K562 treated with DMSO at 1 percent for 48 hours (cell line): Measurements from ENCODE around the gene ST6GALNAC4. TPM values are rescaled to one million over a fixed set of nuclear protein-coding genes. Genes with fewer than 3 reads are reported as not detected.

ENCODE experiments used
- total RNA-seq: library from RNA; unstranded; fragments of 300-600 nt; gene quantifications from 2 replicates; pipeline ENCODE4 v1.2.3, GENCODE V29; 2022; ENCODE audit warnings: low replicate concordance; ENCODE audit errors: extremely low read depth

The ST6GALNAC4 gene
- total RNA-seq = not detected in 2 replicates

GRCh38 chr9:127916720-127917581 is at the start of gene ST6GALNAC4:
TSS of gene ST6GALNAC4 (minus strand) at chr9:127917041. CDS start at chr9:127916419, 622 bp downstream.

DNA sequence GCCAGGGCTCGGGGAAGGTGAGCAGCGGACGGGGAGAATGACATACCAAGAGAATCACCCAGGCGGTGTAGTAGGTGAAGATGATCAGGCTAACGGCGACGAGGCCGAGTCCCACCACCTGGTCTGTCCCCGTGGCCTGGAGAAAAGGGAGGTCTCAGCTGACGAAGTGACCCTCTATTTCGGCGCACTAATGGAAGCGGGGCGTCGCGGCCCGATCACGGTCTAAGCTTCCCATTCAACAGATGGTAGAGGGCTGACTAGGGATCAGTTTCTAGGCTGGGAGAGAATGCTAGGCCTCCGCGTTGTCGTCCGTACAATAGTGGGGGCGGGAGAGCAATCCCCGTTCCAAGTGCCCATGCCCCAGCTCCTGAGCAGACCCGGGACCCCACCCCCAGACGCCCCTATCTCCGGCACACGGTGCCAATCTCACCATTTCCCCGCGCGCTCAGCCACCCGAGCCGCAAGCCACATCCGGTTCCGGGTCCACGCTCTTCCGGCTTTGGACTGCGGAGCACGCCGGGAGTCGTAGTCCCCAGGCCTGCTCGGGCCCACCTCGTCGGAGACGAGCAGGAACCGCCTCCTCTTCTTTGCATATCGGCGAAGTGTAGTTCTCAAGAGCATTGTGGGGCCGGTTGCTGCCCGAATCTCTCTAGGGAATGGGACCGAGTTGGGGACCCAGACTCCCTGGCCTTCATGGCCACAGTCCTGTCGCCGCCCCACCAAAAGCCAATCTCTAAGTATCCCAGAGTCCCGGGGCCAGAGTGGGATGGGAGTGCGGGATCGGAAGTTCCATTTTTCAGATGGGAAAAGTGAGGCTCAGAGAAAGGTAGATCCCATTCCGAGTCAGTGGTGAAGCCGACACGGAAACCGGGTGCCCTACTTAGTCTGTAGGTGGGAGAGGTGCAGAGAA is 20.8 kb upstream of the ST6GALNAC4 start, which contains the start of gene DPM2:
DPM2 (minus strand) TSS at position 467 of the 910 bp plus-strand sequence; CDS start at position 433, 34 bp downstream.

DNA sequence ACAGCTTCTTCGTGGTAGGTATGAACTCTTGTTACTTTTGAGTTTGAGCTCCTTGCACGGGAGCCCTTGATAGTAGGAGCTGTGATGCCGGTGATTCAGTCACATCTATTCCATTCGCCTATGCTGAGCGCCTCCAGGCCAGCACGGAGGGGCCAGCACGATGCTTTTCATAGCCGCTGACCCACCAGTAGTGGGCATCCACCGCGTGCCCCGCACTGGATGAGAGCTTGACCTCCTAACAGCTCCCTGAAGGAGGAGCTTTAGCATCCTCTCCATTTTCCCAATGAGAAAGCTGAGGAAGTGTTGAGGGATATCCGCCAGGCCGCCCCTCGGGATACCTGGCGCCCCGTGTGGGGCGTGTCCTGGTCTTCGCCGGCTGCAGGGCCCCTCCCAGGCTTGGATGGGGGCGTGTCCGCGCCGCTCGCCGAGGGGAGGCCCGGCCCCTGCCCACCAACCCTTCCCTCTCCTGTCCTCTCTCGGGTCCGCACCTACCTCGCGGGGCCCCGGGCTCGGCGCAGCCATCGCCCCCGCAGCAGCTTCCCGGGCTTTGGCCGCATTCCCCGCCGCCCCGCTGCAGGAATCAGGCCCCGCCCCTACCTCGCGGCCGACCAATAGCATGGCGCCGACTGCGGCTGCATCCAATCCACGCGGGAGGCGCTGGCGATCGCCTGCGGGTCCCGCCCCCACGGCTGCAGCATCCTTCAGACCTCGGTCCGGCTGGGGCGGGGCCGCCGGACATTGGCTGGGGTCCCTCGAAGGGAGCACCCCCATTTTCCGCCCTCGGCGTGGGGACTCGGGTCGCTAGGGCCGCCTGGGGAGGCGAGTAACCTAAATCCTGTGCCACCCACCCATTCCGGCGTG is 13.6 kb upstream of the ST6GALNAC4 start, which contains the start of gene PIP5KL1:
PIP5KL1 (minus strand) TSS at position 547 of the 861 bp plus-strand sequence; CDS start at position 522, 25 bp downstream.

DNA sequence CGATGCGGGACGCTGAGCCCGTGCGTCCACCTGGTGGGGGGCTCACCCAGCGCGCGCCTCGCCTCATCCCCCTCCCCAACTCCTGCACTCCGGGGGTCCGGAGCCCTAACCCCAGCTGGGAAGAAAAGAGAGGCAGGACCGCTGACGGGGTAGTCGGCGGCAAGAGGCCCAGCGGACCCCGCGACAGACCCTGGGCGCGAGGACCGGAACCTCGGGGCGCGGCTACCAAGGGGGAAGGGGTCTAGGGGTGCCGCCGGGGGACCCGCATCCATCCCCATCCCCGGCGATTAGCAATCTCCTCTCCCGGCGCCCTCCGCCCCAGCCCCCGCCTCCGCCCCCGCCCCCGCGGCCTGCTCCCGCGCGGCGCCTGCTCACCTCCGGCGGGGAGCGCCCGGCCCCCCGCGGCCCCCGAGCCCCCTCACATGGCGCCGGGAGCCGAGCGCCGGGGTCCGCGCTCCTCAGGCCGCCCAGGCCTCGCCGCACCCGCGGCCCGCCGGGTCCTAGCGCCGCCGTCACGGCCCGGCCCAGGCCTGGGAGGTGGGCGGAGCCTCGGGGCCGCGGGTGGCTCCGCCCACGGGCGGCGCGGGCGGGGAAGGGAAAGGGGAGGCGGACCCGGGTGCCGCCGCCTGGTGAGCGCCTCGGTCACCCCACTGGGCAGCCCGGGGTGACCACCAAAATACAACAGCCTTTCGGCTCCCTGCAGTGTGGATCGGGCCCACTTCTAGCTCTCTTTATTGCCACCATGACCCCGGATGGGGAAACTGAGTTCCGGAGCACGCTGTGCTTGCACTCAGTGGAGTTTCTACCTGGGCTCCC is 17.5 kb downstream of the ST6GALNAC4 start, which contains the start of gene ST6GALNAC6:
ST6GALNAC6 (minus strand) TSS at position 476 of the 816 bp plus-strand sequence. CDS start 1,622 bp downstream, outside the sequence.

GRCh38 chr9:127877566-127877998 is 39.3 kb downstream of the ST6GALNAC4 start, which contains the start of gene AK1:
TSS of gene AK1 (minus strand) at chr9:127877675. CDS start at chr9:127874617, 3,058 bp downstream.

Other genes starting within 250 kb of the ST6GALNAC4 start
- gene CFAP157, start 210.1 kb downstream of the ST6GALNAC4 start, total RNA-seq = not detected in 2 replicates
- not detected in 2 replicates for gene PTRH1, start 201.4 kb downstream of the ST6GALNAC4 start, total RNA-seq
- gene TTC16, start 201.0 kb downstream of the ST6GALNAC4 start, total RNA-seq = not detected in 2 replicates
- gene TOR2A, start 181.7 kb downstream of the ST6GALNAC4 start, total RNA-seq = not detected in 2 replicates
- not detected in 2 replicates for gene SH2D3C, start 138.4 kb downstream of the ST6GALNAC4 start, total RNA-seq
- not detected in 2 replicates for gene CDK9, start 131.0 kb downstream of the ST6GALNAC4 start, total RNA-seq
- gene FPGS, start 114.2 kb downstream of the ST6GALNAC4 start, total RNA-seq = not detected in 2 replicates
- gene ENG, start 62.4 kb downstream of the ST6GALNAC4 start, total RNA-seq = not detected in 2 replicates
- gene AK1, start 39.4 kb downstream of the ST6GALNAC4 start, total RNA-seq = not detected in 2 replicates
- not detected in 2 replicates for gene ST6GALNAC6, start 17.4 kb downstream of the ST6GALNAC4 start, total RNA-seq
- gene PIP5KL1, start 13.7 kb upstream of the ST6GALNAC4 start, total RNA-seq = not detected in 2 replicates
- not detected in 2 replicates for gene DPM2, start 20.8 kb upstream of the ST6GALNAC4 start, total RNA-seq
- not detected in 2 replicates for gene EEIG1, start 63.9 kb upstream of the ST6GALNAC4 start, total RNA-seq
- not detected in 2 replicates for gene NAIF1, start 150.3 kb upstream of the ST6GALNAC4 start, total RNA-seq
- gene SLC25A25, start 151.2 kb upstream of the ST6GALNAC4 start, total RNA-seq = not detected in 2 replicates
- gene PTGES2, start 210.7 kb upstream of the ST6GALNAC4 start, total RNA-seq = not detected in 2 replicates
- not detected in 2 replicates for gene LCN2, start 232.4 kb upstream of the ST6GALNAC4 start, total RNA-seq
- not detected in 2 replicates for gene BBLN, start 243.2 kb upstream of the ST6GALNAC4 start, total RNA-seq